Measurements from ENCODE around the gene CILP2. TPM values are rescaled to one million over a fixed set of nuclear protein-coding genes. Genes with fewer than 3 reads are reported as not detected.

CILP2 gene
- total RNA-seq, 1 donor from 2014 or later, result 0.23 TPM

DNA sequence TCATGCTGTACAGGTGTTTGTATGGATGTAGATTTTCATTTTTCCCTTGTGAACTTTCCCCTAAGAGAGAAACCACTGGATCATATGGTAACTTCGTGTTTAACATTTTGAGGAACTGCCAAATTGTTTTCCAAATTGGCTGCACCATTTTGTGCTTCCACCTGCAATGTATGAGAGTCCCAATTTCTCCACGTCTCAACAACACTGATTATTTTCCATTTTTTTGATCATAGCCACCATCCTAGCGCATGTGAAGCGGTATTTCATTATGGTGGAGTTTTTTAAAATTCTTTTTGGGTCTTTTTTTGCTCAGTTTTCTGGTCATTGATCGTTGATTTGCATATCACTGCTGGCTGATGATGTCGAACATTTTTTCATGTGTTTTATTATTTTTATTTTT, 17.1 kb upstream of the CILP2 start:
- peaks cover 11% of the 10 kb centered on the region for H3K27me3 Mint-ChIP-seq (ENCODE audit: unreplicated experiment)
- H3K36me3 Mint-ChIP-seq (ENCODE audit: low read depth, unreplicated experiment), result no peaks in the 10 kb centered on the region
- DNase-seq (ENCODE audit: low spot score), result no peak
- H3K9me3 Mint-ChIP-seq (ENCODE audit: unreplicated experiment), result no peaks in the 10 kb centered on the region
- H3K4me1 Mint-ChIP-seq (ENCODE audit: unreplicated experiment), result no peaks in the 10 kb centered on the region
- H3K4me3 Mint-ChIP-seq (ENCODE audit: unreplicated experiment), result peak overlapping the region; percentile 24
- TF ChIP-seq, protein P1, sequence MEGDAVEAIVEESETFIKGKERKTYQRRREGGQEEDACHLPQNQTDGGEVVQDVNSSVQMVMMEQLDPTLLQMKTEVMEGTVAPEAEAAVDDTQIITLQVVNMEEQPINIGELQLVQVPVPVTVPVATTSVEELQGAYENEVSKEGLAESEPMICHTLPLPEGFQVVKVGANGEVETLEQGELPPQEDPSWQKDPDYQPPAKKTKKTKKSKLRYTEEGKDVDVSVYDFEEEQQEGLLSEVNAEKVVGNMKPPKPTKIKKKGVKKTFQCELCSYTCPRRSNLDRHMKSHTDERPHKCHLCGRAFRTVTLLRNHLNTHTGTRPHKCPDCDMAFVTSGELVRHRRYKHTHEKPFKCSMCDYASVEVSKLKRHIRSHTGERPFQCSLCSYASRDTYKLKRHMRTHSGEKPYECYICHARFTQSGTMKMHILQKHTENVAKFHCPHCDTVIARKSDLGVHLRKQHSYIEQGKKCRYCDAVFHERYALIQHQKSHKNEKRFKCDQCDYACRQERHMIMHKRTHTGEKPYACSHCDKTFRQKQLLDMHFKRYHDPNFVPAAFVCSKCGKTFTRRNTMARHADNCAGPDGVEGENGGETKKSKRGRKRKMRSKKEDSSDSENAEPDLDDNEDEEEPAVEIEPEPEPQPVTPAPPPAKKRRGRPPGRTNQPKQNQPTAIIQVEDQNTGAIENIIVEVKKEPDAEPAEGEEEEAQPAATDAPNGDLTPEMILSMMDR (IDR thresholded peaks at IDR 0.05; ENCODE audit: unreplicated experiment), result no peak
- no peak overlapping the region for H3K27ac Mint-ChIP-seq (ENCODE audit: unreplicated experiment)

DNA sequence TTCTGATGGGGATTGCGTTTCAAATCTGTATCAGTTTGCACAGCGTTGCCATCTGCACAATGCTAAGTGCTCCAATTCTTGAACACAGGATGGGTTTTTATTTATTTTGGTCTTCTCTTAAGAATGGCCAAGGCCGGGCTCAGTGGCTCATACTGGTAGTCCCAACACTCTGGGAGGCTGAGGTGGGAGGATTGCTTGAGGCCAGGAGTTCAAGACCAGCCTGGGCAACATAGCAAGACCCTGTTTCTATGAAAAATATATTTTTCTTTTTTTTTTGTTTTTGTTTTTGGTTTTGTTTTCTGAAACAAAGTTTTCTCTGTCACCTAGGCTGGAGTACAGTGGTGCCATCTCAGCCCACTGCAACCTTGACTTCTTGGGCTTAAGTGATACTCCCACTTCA, 14.9 kb upstream of the CILP2 start:
- Mint-ChIP-seq H3K27ac (ENCODE audit: unreplicated experiment) (no peak overlapping the region), H3K36me3 (ENCODE audit: low read depth, unreplicated experiment) (peaks cover 4% of the 10 kb centered on the region), H3K4me1 (ENCODE audit: unreplicated experiment) (no peaks in the 10 kb centered on the region)

DNA sequence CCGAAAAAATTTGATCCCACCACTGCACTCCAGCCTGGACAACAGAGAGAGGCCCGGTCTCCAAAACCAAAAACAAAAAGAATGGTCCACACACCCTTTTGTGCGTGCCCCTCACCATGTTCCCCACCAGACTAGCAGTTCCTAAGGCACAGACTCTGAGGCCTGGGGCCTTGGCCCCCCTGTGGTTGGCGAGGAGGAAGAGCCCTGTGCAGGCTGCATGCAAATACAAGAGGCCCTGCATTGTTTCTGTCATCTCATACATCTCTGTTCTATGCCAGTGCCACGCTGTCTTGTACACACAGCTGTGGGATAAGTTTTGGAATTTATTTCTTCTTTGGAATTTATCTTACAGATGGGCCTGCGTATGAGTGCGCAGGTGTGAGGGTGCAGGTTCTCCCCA, 14.0 kb upstream of the CILP2 start:
- Mint-ChIP-seq H3K36me3 (ENCODE audit: low read depth, unreplicated experiment) (peaks cover 4% of the 10 kb centered on the region), H3K27me3 (ENCODE audit: unreplicated experiment) (peaks cover 5% of the 10 kb centered on the region), H3K27ac (ENCODE audit: unreplicated experiment) (no peak overlapping the region), H3K4me3 (ENCODE audit: unreplicated experiment) (peak overlapping the region; percentile 56), H3K9me3 (ENCODE audit: unreplicated experiment) (no peaks in the 10 kb centered on the region), H3K4me1 (ENCODE audit: unreplicated experiment) (no peaks in the 10 kb centered on the region)
- TF ChIP-seq, protein P1 (IDR thresholded peaks at IDR 0.05; ENCODE audit: unreplicated experiment), result no peak
- DNase-seq (ENCODE audit: low spot score), result no peak

More for the DNA sequence above, 14.9 kb upstream of the CILP2 start:
- Mint-ChIP-seq H3K9me3 (ENCODE audit: unreplicated experiment) (no peaks in the 10 kb centered on the region), H3K27me3 (ENCODE audit: unreplicated experiment) (peaks cover 5% of the 10 kb centered on the region), H3K4me3 (ENCODE audit: unreplicated experiment) (no peak overlapping the region)
- TF ChIP-seq, protein P1 (IDR thresholded peaks at IDR 0.05; ENCODE audit: unreplicated experiment), result no peak
- DNase-seq (ENCODE audit: low spot score), result no peak

DNA sequence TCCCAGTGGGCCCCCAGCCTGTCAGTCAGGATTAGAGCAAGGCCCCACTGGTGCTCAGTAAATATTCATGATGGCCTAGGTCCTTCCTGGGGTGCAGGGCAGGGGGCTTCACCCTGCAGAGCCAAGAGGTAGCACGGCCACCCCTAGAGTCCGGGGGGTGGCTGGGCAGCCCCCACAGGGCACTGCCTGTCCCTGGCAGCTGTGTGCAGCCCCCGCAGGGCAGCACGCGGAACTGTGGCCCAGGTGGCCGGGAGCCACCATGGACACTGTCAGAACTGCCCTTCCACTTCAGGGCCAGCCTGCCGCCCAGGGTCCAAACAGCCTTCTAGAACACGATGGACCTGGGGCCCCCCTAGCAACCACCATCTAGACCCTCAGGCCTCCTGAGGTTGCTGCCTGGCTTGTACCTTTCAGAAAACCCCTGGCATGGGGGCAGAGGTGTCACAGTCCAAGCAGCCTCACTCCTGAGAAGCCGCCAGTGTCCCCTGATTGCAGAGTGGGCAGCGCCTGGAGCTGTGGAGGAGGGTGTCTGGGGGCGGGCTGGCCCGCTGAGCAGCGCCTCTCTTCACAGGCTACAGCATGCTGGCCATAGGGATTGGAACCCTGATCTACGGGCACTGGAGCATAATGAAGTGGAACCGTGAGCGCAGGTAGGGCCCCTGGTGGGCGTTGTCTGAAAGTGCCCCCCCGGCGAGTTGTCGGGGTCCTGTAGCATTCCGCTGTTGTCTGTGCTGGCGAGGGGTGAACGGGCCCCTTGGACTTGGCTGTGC, 12.3 kb upstream of the CILP2 start:
- peaks cover 4% of the 10 kb centered on the region for H3K36me3 Mint-ChIP-seq (ENCODE audit: low read depth, unreplicated experiment)
- H3K9me3 Mint-ChIP-seq (ENCODE audit: unreplicated experiment), result no peaks in the 10 kb centered on the region
- TF ChIP-seq, protein P1 (IDR thresholded peaks at IDR 0.05; ENCODE audit: unreplicated experiment), result no peak
- no peak overlapping the region for H3K4me3 Mint-ChIP-seq (ENCODE audit: unreplicated experiment)
- no peaks in the 10 kb centered on the region for H3K4me1 Mint-ChIP-seq (ENCODE audit: unreplicated experiment)
- no peak overlapping the region for H3K27ac Mint-ChIP-seq (ENCODE audit: unreplicated experiment)
- peaks cover 10% of the 10 kb centered on the region for H3K27me3 Mint-ChIP-seq (ENCODE audit: unreplicated experiment)
- DNase-seq (ENCODE audit: low spot score), result no peak

DNA sequence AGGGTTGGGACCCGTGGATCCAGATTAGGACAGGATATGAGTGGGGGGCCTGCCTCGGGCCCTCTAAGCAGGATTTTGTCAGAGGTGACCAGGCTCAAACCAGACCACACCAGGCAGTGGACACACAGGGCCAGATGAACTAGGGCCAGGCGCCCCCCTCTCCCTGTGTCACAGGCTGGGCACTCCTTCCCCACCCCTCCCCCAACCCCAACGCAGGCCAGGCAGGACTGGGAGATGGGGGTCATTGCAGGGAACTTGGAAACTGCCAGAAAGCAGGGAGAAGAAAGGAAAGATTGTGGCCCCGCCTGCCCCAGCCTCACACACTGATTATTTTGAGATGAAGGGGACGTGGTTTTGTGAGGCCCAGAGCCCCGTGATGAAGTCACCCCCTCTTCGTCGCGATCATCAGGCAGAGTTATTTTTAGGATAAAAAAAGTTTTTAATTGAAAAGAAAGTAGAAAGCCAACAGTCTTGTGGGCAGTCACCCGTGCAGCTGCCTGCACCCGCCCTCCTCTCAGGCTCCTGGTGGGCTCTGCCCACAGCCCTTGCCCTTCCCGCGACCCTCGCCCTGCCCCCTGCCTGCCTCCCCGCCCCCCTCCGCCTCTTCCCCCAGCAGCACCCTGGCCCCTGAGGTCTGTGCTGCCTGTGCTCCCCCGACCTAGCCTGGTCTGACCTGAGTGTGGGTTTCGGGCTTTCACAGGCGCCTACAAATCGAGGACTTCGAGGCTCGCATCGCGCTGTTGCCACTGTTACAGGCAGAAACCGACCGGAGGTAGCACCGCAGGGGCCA, 11.3 kb upstream of the CILP2 start:
- Mint-ChIP-seq H3K27me3 (ENCODE audit: unreplicated experiment) (peaks cover 11% of the 10 kb centered on the region), H3K4me3 (ENCODE audit: unreplicated experiment) (no peak overlapping the region), H3K9me3 (ENCODE audit: unreplicated experiment) (no peaks in the 10 kb centered on the region), H3K36me3 (ENCODE audit: low read depth, unreplicated experiment) (peaks cover 4% of the 10 kb centered on the region), H3K27ac (ENCODE audit: unreplicated experiment) (no peak overlapping the region), H3K4me1 (ENCODE audit: unreplicated experiment) (no peaks in the 10 kb centered on the region)
- DNase-seq (ENCODE audit: low spot score), result no peak
- TF ChIP-seq, protein P1 (IDR thresholded peaks at IDR 0.05; ENCODE audit: unreplicated experiment), result no peak

All from endothelial cell (in vitro differentiated cells).